DOHH2 (cell line): Measurements from ENCODE around the gene CNTNAP2.
"Not testable (repeated sequence)": the region's sequence is repeated elsewhere in the genome, so short reads cannot be mapped to it uniquely, and the experiment has no call there.

Experiments used
- H3F3A ChIP-seq: fragments of 200-600 bp; sonication (generic), shearing (Covaris generic); 2 replicates; pipeline ENCODE4 v1.6.0; 2016; ENCODE audit warnings: antibody characterized with exemption, mild to moderate bottlenecking; ENCODE audit not compliant: control insufficient read depth, insufficient read depth
- H3K27ac ChIP-seq: fragments of 200-600 bp; sonication (generic); 2 replicates; pipeline ENCODE4 v1.5.1; 2014; ENCODE audit warnings: low read depth, mild to moderate bottlenecking, low read length, moderate library complexity
- H3K27me3 ChIP-seq: fragments of 200-600 bp; sonication (generic); 2 replicates; pipeline ENCODE4 v1.6.1; 2014; ENCODE audit warnings: mild to moderate bottlenecking, low read length, mixed read lengths; ENCODE audit not compliant: control insufficient read depth
- H3K36me3 ChIP-seq: fragments of 200-600 bp; sonication (generic); 2 replicates; pipeline ENCODE4 v1.6.1; 2014; ENCODE audit warnings: mild to moderate bottlenecking, low read length, moderate library complexity, mixed read lengths; ENCODE audit not compliant: control insufficient read depth
- H3K4me1 ChIP-seq: fragments of 200-600 bp; sonication (generic); 2 replicates; pipeline ENCODE4 v1.6.1; 2014; ENCODE audit warnings: mild to moderate bottlenecking, low read length, mixed read lengths; ENCODE audit not compliant: control insufficient read depth
- H3K4me2 ChIP-seq: fragments of 200-600 bp; sonication (generic); 2 replicates; pipeline ENCODE4 v1.6.0; 2014; ENCODE audit warnings: mild to moderate bottlenecking, low read length, moderate library complexity
- H3K4me3 ChIP-seq: fragments of 200-600 bp; sonication (generic); 2 replicates; pipeline ENCODE4 v1.5.1; 2014; ENCODE audit warnings: mild to moderate bottlenecking, low read length, mixed read lengths
- H3K79me2 ChIP-seq: fragments of 200-600 bp; sonication (generic); 2 replicates; pipeline ENCODE4 v1.6.1; 2014; ENCODE audit warnings: mild to moderate bottlenecking, low read length, mixed read lengths; ENCODE audit not compliant: control insufficient read depth
- H3K9me2 ChIP-seq: fragments of 200-600 bp; sonication (generic); replicated peaks from 2 replicates; pipeline ENCODE4 v1.6.1; 2014; ENCODE audit warnings: mild to moderate bottlenecking, low read length, mixed read lengths; ENCODE audit not compliant: control insufficient read depth
- H3K9me3 ChIP-seq: fragments of 200-600 bp; sonication (generic); 2 replicates; pipeline ENCODE4 v1.6.1; 2014; ENCODE audit warnings: antibody characterized with exemption, low read length, mixed read lengths; ENCODE audit not compliant: control insufficient read depth, insufficient read depth
- H4K20me1 ChIP-seq: fragments of 200-600 bp; sonication (generic); 2 replicates; pipeline ENCODE4 v1.6.0; 2014; ENCODE audit warnings: low read depth, mild to moderate bottlenecking, antibody characterized with exemption, low read length, moderate library complexity; ENCODE audit not compliant: control insufficient read depth, insufficient read depth
- EZH2phosphoT487 ChIP-seq: fragments of 200-600 bp; sonication (generic); IDR thresholded peaks from 2 replicates; pipeline ENCODE4 v1.6.1; 2017; ENCODE audit warnings: borderline replicate concordance, mild to moderate bottlenecking, antibody characterized with exemption, low read length, moderate library complexity, mixed read lengths
- TF ChIP-seq, protein P1 (sequence below): fragments of 200-600 bp; sonication (generic); IDR thresholded peaks from one replicate; pipeline ENCODE4 v1.5.1; 2014; ENCODE audit warnings: antibody characterized with exemption, mild to moderate bottlenecking, low read depth, low read length; ENCODE audit not compliant: poor library complexity, severe bottlenecking

CNTNAP2 gene

DNA sequence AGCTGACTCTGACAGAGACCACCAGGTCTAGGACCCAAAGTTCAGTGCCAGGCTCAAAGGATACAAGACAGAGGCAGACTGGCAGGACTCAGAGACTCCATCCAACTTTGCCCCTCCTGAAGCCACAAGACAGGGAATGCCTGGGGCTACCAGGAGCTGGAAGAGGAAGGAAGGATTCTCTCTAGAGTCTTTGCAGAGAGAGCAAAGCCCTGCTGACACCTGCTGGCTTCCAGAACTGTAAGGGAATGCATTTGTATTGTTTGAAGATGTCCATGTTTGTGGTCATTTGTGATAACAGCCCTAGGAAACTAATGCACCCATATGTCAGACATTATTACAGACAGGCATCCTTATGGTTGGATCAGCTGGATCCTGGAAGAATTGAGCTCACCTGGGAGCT lies 2341.7 kb downstream of the CNTNAP2 start:
- no peak overlapping the region for H3K27ac ChIP-seq
- no peaks in the 10 kb centered on the region for H3K79me2 ChIP-seq
- no peaks in the 10 kb centered on the region for H3K36me3 ChIP-seq
- 0 out of 2 replicates have a peak, but pooled peaks cover 2% of the 10 kb centered on the region for H3K9me3 ChIP-seq
- H3F3A ChIP-seq, result no peaks in the 10 kb centered on the region
- TF ChIP-seq, protein P1, sequence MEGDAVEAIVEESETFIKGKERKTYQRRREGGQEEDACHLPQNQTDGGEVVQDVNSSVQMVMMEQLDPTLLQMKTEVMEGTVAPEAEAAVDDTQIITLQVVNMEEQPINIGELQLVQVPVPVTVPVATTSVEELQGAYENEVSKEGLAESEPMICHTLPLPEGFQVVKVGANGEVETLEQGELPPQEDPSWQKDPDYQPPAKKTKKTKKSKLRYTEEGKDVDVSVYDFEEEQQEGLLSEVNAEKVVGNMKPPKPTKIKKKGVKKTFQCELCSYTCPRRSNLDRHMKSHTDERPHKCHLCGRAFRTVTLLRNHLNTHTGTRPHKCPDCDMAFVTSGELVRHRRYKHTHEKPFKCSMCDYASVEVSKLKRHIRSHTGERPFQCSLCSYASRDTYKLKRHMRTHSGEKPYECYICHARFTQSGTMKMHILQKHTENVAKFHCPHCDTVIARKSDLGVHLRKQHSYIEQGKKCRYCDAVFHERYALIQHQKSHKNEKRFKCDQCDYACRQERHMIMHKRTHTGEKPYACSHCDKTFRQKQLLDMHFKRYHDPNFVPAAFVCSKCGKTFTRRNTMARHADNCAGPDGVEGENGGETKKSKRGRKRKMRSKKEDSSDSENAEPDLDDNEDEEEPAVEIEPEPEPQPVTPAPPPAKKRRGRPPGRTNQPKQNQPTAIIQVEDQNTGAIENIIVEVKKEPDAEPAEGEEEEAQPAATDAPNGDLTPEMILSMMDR, result no peak
- TF ChIP-seq EZH2phosphoT487, result no peak
- no peak overlapping the region for H3K4me2 ChIP-seq
- no peaks in the 10 kb centered on the region for H4K20me1 ChIP-seq
- no peaks in the 10 kb centered on the region for H3K9me2 ChIP-seq
- no peaks in the 10 kb centered on the region for H3K27me3 ChIP-seq
- H3K4me3 ChIP-seq, result no peak overlapping the region
- H3K4me1 ChIP-seq, result no peaks in the 10 kb centered on the region

DNA sequence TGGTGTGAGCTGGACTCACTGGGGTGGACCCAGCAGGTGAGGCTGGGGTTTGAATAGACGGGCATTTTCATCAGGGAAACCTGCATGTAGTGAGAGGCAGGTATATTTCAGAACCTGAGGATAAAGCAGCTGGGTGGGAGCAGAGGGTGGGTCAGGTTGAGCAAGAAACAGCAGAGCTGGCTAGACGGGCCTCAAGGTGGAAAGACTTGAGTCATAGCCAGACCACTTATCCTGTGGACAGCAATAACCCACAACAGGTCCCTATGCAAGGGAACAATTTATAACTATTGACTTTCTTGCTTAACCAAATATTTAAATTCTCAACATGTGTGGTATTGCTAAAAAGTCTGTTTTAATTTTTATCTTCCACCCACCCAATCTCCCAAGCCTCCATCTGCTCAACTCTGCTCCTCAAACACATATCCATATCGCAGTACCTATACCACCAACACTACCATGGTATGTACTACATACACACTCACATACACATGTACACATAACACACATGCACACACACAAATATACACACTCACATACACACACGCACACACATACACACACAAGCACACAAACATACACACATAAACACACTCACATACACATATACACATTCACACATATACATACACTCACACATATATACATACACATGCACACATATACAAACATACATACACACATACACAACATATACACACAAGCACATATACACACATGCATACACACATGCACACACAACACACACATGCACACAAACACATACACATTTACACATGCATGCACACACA lies 2345.0 kb downstream of the CNTNAP2 start:
- no peak overlapping the region for H3K4me3 ChIP-seq
- H3K4me2 ChIP-seq, result no peak overlapping the region
- TF ChIP-seq EZH2phosphoT487, result no peak
- TF ChIP-seq, protein P1, result no peak
- H3K36me3 ChIP-seq, result no peaks in the 10 kb centered on the region
- no peaks in the 10 kb centered on the region for H4K20me1 ChIP-seq
- no peak overlapping the region for H3K27ac ChIP-seq
- no peaks in the 10 kb centered on the region for H3F3A ChIP-seq
- no peaks in the 10 kb centered on the region for H3K79me2 ChIP-seq
- no peaks in the 10 kb centered on the region for H3K27me3 ChIP-seq
- 0 out of 2 replicates have a peak, but pooled peaks cover 4% of the 10 kb centered on the region for H3K9me3 ChIP-seq
- no peaks in the 10 kb centered on the region for H3K9me2 ChIP-seq
- no peaks in the 10 kb centered on the region for H3K4me1 ChIP-seq

DNA sequence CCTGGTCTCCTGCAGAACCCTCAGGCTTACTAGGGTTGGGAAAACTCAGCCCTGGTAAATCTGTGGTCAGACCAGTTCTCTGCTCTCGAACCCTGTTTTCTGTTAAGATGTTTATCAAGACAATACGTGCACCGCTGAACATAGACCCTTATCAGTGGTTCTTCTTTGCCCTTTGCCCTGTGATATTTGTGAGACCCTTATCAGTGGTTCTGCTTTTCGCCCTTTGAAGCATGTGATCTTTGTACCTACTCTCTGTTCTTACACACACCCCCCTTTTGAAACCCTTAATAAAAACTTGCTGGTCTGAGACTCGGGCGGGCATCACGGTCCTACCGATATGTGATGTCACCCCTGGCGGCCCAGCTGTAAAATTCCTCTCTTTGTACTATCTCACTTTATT lies 2346.2 kb downstream of the CNTNAP2 start:
- not testable (repeated sequence) for H3F3A ChIP-seq, H3K9me3 ChIP-seq, H3K27ac ChIP-seq, H3K4me1 ChIP-seq, H4K20me1 ChIP-seq, H3K9me2 ChIP-seq, H3K4me2 ChIP-seq, H3K36me3 ChIP-seq, H3K4me3 ChIP-seq, H3K27me3 ChIP-seq, H3K79me2 ChIP-seq

DNA sequence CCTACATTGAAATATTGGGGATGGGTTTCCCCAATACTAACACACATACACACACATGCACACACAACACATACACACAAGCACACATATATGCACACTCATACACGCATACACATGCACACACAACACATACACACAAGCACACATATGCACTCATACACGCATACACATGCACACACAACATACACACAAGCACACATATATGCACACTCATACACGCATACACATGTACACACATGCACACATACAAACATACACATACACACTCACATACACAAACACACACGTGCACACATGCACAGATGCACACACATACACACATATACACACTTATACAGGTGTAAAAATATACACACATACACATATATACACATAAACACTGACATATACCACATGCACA lies 2346.6 kb downstream of the CNTNAP2 start:
- Histone ChIP-seq H3F3A (no peaks in the 10 kb centered on the region), H3K4me2 (no peak overlapping the region), H3K27ac (no peak overlapping the region), H3K36me3 (no peaks in the 10 kb centered on the region), H3K9me2 (no peaks in the 10 kb centered on the region), H3K27me3 (no peaks in the 10 kb centered on the region), H3K4me1 (no peaks in the 10 kb centered on the region), H3K79me2 (no peaks in the 10 kb centered on the region), H4K20me1 (no peaks in the 10 kb centered on the region), H3K9me3 (0 out of 2 replicates have a peak, but pooled peaks cover 4% of the 10 kb centered on the region), H3K4me3 (no peak overlapping the region)
- TF ChIP-seq EZH2phosphoT487, result no peak
- TF ChIP-seq, protein P1, result no peak
